ENCODE results near the gene TNXB.
"Not testable (repeated sequence)": the region's sequence is repeated elsewhere in the genome, so short reads cannot be mapped to it uniquely, and the experiment has no call there.

GRCh38 chr6:32100251-32100650 is 8.9 kb downstream of the TNXB start:
- TF ChIP-seq CTCF, POLR2A, POLR2AphosphoS5 (IDR thresholded peaks at IDR 0.05): not testable (repeated sequence)
